Psoas muscle (tissue), 8 donors: Measurements from ENCODE around the gene ORAI3. TPM values are rescaled to one million over a fixed set of nuclear protein-coding genes. Genes with fewer than 3 reads are reported as not detected.

Source experiments
- ATAC-seq, 4 donors: fragments of 200-7000 bp; cut with Tn5 transposase; one replicate each; pipeline ENCODE4 v1.9.1; 2020; ENCODE audit warnings: moderate library complexity in 3 of 4, mild to moderate bottlenecking in 2 of 4
- DNase-seq, 2 donors: peaks; one replicate each; pipeline ENCODE4 v3.0.0-alpha.2; 2020
- H3K27ac ChIP-seq: fragments of 200-600 bp; one replicate; pipeline ENCODE4 v1.8.0; 2022
- H3K27me3 ChIP-seq, 3 donors: fragments of 200-600 bp in 1 of 3; one replicate each; pipeline versions ENCODE4 v1.6.1 to v1.8.0; 2013 to 2022; ENCODE audit warnings: low read length in 2 of 3, mild to moderate bottlenecking in 2 of 3, moderate library complexity in 1 of 3; ENCODE audit not compliant: insufficient read depth in 3 of 3
- H3K36me3 ChIP-seq, 2 donors: fragments of 200-600 bp in 1 of 2; one replicate each; pipeline versions ENCODE4 v1.6.1 to v1.8.0; 2013 to 2022; ENCODE audit warnings: low read depth in 1 of 2, mild to moderate bottlenecking in 1 of 2, moderate library complexity in 1 of 2; ENCODE audit not compliant: insufficient read depth in 1 of 2
- H3K4me1 ChIP-seq: fragments of 200-600 bp; one replicate; pipeline ENCODE4 v1.8.0; 2022
- H3K4me3 ChIP-seq: fragments of 200-600 bp; one replicate; pipeline ENCODE4 v1.8.0; 2022; ENCODE audit warnings: mild to moderate bottlenecking
- H3K9me3 ChIP-seq: fragments of 200-600 bp; one replicate; pipeline ENCODE4 v1.8.0; 2022
- WGBS, 3 donors: extraction: QIAGEN DNeasy Blood & Tissue Kit; methylation state at CpG; one replicate each; pipeline versions ENCODE4 v1.1.6 to v1.1.7; 2013; 5-methylcytosine and 5-hydroxymethylcytosine counted together
- intact Hi-C, 2 donors: fragments of 100-400 bp; cut with DNase I; formaldehyde crosslinking; loops; one replicate each; pipeline versions ENCODE4 v1.11.0 to v1.14.2; 2022
- polyA plus RNA-seq, 3 donors: library from polyadenylated mRNA; stranded (reverse); fragments of 200-250 nt; gene quantifications; one replicate each; pipeline ENCODE4 v1.2.3, GENCODE V29; 2013
- total RNA-seq, 4 donors: library from RNA; stranded (reverse); fragmentation: NEBNext Ultra II Directional in 2 of 4; extraction: Animal tissue kit (Norgen Biotek cat#: 25700) in 2 of 4; gene quantifications; one replicate each; pipeline versions ENCODE4 v1.2.1 to v1.2.4, GENCODE V29; 2021 to 2023
- TF ChIP-seq, protein P1 (sequence below): fragments of 200-600 bp; IDR thresholded peaks from one replicate; pipeline ENCODE4 v1.8.0; 2022; ENCODE audit warnings: antibody characterized with exemption
- donor health status: healthy with polysubstance abuse.
- donor health status: DM: no; HTN: no; CAD: no; lungs with moderate emphysema.
- donor health status: Bipolar disorder and iron deficiency.
- donor health status: healthy.
- donor health status: DM: yes; HTN: yes; CAD: no.
- donor health status: DM: no; HTN: no; CAD: no.
- donor health status: DM: no; HTN: no; CAD: no.
- donor health status: DM: yes; HTN: yes; CAD: no.

The ORAI3 gene
- total and polyA plus RNA-seq, 7 donors = 3.5 to 6.0 (median 5.2) TPM

DNA sequence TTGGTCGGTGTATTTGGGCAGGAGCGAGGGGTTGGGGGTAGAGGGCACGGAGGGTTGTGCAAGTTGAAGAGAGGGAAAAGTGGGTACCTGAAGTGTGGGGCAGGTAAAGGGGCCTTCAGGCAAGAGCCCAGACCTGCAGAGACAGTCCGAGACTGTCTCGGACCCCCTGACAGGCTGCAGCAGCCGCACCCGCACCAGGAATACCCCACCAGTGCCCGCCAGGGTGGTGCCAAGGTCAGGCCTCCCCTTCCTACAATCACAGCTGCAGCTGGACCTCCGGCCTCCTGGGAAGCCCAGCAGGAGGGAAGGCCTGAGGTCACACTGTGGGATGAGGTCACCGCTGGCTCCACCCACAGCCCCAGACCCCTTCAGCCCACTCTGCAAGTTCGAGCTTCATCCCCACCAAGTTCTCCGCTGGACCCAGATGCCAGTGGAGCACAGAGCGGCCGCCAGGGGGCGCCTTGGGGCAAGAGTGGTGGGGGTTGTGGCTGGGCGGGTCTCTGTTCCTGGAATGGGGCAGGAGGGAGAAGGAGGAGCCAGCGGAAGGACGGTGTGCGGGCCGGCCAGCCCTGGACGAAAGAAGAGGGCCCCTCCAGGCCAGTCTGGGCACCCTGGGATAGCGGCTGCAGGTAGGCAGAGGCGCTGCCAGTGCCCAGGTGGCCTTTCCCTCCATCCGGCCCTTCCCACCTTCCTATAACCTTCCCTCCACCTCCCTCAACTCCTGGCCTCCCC lies 36.0 kb downstream of the ORAI3 start, which contains the start of gene HSD3B7:
Gene HSD3B7 (plus strand): TSS at position 539 of the 732 bp plus-strand sequence. CDS start 452 bp downstream, outside the sequence.
- Histone ChIP-seq H3K27me3 (no peaks in the 10 kb centered on the region), H3K9me3 (no peaks in the 10 kb centered on the region), H3K27ac (peak within 1 kb of the TSS; percentile 67), H3K4me1 (peaks cover 10% of the 10 kb centered on the region), H3K4me3 (peak within 1 kb of the TSS; percentile 67), H3K36me3 (peaks cover 0 to 48% of the 10 kb centered on the region in 2 donors)
- TF ChIP-seq, protein P1, sequence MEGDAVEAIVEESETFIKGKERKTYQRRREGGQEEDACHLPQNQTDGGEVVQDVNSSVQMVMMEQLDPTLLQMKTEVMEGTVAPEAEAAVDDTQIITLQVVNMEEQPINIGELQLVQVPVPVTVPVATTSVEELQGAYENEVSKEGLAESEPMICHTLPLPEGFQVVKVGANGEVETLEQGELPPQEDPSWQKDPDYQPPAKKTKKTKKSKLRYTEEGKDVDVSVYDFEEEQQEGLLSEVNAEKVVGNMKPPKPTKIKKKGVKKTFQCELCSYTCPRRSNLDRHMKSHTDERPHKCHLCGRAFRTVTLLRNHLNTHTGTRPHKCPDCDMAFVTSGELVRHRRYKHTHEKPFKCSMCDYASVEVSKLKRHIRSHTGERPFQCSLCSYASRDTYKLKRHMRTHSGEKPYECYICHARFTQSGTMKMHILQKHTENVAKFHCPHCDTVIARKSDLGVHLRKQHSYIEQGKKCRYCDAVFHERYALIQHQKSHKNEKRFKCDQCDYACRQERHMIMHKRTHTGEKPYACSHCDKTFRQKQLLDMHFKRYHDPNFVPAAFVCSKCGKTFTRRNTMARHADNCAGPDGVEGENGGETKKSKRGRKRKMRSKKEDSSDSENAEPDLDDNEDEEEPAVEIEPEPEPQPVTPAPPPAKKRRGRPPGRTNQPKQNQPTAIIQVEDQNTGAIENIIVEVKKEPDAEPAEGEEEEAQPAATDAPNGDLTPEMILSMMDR = peak; percentile 97
- intact Hi-C loops = loop anchor here (2.0 to 10.0 kb wide), 8 partner anchors 110 to 882 kb away; partner anchors contain the start of genes ZNF843 (in 2 of the 2) and VKORC1 (in 1 of the 2)
- peak; percentile 88 to 95 (median 90) for ATAC-seq
- 23 to 38% (median 23%) methylated on average over 17 to 24 of the region's 24 CpGs for WGBS, 3 donors
- DNase-seq = peak; percentile 92 to 94

GRCh38 chr16:30985401-30986128 lies 36.7 kb downstream of the ORAI3 start:
- 28 to 32% (median 31%) methylated on average over 13 to 20 of the region's 20 CpGs for WGBS, 3 donors
- Histone ChIP-seq H3K36me3 (peaks cover 0 to 40% of the 10 kb centered on the region in 2 donors), H3K27me3 (no peaks in the 10 kb centered on the region), H3K4me3 (peak overlapping the region; percentile 67), H3K4me1 (peaks cover 10% of the 10 kb centered on the region), H3K27ac (peak overlapping the region; percentile 67), H3K9me3 (no peaks in the 10 kb centered on the region)
- DNase-seq (peak; percentile 72 to 77), ATAC-seq (peak; percentile 63 to 77 (median 69))
- TF ChIP-seq, protein P1 = no peak
- intact Hi-C loops = loop anchor here (2.0 to 10.0 kb wide), 8 partner anchors 109 to 882 kb away; partner anchors contain the start of genes ZNF843 (in 2 of the 2) and VKORC1 (in 1 of the 2)

DNA sequence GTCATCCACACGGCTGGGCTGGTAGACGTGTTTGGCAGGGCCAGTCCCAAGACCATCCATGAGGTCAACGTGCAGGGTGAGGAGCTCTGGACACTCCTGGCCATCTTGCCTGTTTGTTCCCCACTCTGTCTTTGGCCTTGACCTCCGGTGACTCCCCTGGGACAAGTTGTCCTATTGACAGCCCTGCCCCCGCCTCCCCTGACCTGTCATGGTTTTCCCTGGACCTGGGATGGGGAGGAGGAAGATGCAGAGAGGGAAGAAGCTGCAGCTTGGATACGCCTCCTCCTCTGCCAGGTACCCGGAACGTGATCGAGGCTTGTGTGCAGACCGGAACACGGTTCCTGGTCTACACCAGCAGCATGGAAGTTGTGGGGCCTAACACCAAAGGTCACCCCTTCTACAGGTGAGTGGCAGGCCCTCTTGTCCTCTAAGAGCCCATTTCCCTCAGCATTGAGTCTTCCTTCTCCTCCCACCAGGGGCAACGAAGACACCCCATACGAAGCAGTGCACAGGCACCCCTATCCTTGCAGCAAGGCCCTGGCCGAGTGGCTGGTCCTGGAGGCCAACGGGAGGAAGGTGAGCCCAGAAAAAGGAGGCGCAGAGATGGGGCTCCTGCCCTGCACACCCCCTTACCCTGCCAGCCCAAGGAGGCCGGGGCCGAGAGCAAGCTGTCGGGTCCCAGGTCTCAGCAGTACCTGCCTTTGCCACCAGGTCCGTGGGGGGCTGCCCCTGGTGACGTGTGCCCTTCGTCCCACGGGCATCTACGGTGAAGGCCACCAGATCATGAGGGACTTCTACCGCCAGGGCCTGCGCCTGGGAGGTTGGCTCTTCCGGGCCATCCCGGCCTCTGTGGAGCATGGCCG lies 37.5 kb downstream of the ORAI3 start:
- 84 to 88% (median 85%) methylated on average over 25 to 29 of the region's 29 CpGs for WGBS, 3 donors
- intact Hi-C loops = loop anchor here (5.0 to 10.0 kb wide), 5 partner anchors 108 to 881 kb away; partner anchors contain the start of genes VKORC1 (in 1 of the 2) and ZNF843 (in 1 of the 2)
- DNase-seq (no peak), ATAC-seq (no peak)
- Histone ChIP-seq H3K4me1 (peaks cover 10% of the 10 kb centered on the region), H3K27ac (peak overlapping the region; percentile 67), H3K9me3 (no peaks in the 10 kb centered on the region), H3K4me3 (no peak overlapping the region), H3K36me3 (peaks cover 0 to 32% of the 10 kb centered on the region in 2 donors), H3K27me3 (no peaks in the 10 kb centered on the region)
- TF ChIP-seq, protein P1 = no peak

DNA sequence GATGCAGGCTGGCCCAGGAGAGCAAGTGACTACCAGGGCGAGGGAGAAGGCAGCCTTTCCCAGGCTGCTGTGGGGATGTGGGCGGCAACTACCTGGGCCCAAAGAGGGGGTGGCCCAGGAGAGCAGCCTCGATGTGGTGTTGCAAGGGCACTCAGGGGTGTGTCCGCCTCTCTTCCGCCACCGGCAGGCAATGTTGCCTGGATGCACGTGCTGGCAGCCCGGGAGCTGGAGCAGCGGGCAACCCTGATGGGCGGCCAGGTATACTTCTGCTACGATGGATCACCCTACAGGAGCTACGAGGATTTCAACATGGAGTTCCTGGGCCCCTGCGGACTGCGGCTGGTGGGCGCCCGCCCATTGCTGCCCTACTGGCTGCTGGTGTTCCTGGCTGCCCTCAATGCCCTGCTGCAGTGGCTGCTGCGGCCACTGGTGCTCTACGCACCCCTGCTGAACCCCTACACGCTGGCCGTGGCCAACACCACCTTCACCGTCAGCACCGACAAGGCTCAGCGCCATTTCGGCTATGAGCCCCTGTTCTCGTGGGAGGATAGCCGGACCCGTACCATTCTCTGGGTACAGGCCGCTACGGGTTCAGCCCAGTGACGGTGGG lies 38.8 kb downstream of the ORAI3 start:
- ATAC-seq (no peak), DNase-seq (no peak)
- H3K4me3 ChIP-seq = no peak overlapping the region
- no peaks in the 10 kb centered on the region for H3K27me3 ChIP-seq
- WGBS, 3 donors = 93 to 96% (median 95%) methylated on average over 30 of the region's 30 CpGs
- peaks cover 0 to 19% of the 10 kb centered on the region in 2 donors for H3K36me3 ChIP-seq
- H3K27ac ChIP-seq = no peak overlapping the region
- TF ChIP-seq, protein P1 = no peak
- intact Hi-C loops = loop anchor here (5.0 to 10.0 kb wide), 5 partner anchors 107 to 880 kb away; partner anchors contain the start of genes VKORC1 (in 1 of the 2) and ZNF843 (in 1 of the 2)
- no peaks in the 10 kb centered on the region for H3K9me3 ChIP-seq
- peaks cover 10% of the 10 kb centered on the region for H3K4me1 ChIP-seq
